GM19438 (cell line): ENCODE data around the gene TTC23.

Experiments
- ATAC-seq: cut with Tn5 transposase; IDR thresholded peaks from one replicate; pipeline ENCODE4 v1.9.1; 2021; ENCODE audit warnings: low read depth; ENCODE audit not compliant: unreplicated experiment

The TTC23 gene, protein sequence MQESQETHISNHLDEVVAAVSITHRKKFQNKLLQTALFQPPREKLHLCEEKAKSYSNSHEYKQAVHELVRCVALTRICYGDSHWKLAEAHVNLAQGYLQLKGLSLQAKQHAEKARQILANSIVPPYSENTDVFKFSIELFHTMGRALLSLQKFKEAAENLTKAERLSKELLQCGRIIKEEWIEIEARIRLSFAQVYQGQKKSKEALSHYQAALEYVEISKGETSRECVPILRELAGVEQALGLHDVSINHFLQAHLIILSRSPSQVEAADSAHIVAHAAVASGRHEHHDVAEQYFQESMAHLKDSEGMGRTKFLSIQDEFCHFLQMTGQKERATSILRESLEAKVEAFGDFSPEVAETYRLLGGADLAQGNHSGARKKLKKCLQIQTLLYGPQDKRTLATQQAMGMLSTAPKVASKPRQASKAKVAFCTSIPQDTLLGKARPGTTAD

DNA sequence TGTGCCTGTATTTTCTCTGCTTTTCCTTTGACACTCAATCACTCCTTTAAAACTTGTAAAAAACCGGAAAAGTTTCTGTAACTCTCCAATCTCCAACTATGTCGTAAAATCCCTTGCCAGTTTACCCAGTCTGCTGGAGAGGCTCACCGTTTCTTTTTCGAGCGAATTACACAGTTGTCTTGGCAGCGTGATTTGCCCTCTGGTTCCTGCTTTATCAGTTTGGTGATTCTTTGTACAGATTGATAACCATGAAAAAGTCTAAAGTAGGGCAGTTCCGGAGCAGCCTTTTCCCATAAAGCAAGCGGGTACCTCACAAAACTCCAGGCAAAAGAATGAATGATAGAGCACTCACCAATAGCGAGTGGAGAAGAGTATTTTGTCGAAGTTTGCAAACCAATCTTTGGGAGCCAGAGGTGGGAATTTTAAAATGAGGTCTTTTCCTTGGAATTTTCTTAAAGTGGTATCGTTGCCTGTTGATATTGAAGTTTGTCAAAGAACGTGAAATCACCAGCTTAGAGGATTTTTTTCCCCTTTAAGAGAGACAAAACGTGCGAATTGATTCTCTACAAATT, at the start of gene TTC23:
TSS of gene TTC23 (minus strand) at position 312 of the 572 bp plus-strand sequence. CDS start 20,869 bp downstream, outside the sequence.
- ATAC-seq: no peak

DNA sequence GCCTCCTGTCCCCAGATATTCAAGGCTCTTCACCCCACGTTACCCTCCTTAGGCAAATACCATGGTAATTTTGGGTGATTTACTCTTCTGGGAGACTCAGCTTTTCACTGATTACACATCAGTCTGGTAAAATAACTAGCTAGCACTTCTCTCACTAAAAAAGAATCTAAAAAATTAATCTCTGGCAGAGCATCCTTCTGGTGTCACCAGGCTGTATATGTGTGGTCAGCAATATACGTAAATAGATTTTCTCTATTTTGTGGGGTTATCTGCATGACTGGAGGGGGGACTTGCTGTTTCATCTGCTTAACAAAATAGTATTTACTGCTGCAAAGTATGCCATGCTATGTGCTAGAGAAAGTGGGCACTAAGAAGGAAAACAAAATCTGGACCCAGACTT, 47.0 kb upstream of the TTC23 start:
- ATAC-seq: no peak

DNA sequence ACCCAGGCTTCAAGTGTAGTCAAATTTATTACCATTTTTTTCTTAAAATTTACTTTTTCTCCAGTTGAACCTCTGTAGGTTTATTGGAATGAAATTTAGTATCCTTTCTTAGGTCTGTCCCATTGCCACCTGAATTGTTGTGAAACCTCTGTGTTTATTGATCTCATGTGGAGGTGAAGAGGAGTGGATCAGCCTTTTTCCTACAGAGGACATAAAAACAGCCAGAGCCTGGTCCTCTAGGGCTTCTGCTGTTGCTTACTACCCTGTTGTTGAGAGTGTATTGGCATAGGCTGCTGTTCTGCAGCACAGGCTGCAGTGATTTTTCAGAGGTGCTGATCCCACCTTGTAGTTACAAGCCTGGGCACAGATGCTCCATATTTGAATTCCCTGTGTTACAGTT, 46.5 kb upstream of the TTC23 start:
- ATAC-seq: no peak

GRCh38 chr15:99291643-99292042, 42.3 kb upstream of the TTC23 start:
- no peak for ATAC-seq

GRCh38 chr15:99283717-99284116, 34.3 kb upstream of the TTC23 start:
- ATAC-seq: no peak

- no peak for ATAC-seq
Observed at GRCh38 chr15:99282586-99282985, 33.2 kb upstream of the TTC23 start.

- ATAC-seq: no peak
Observed at GRCh38 chr15:99282121-99282520, 32.7 kb upstream of the TTC23 start.

DNA sequence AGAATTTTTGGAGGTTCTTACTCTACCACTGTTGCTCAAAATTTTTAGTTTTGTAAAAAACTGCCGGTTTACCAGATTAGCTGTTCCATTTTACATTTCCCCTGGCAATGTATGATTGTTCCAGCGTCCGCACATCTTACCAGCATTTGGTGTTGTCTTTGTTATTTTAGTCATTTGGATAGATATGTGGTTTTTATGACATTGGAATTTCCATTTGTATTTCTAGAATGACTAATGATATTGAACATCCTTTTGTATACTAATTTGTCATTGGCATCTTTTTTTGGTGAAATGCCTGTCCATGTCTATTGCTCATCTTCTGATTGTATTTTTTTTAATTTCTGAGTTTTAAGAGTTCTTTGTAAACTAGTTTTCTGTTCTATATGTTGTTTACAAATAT, 30.4 kb upstream of the TTC23 start:
- ATAC-seq: no peak

- no peak for ATAC-seq
Observed at GRCh38 chr15:99279290-99279689, 29.9 kb upstream of the TTC23 start.

DNA sequence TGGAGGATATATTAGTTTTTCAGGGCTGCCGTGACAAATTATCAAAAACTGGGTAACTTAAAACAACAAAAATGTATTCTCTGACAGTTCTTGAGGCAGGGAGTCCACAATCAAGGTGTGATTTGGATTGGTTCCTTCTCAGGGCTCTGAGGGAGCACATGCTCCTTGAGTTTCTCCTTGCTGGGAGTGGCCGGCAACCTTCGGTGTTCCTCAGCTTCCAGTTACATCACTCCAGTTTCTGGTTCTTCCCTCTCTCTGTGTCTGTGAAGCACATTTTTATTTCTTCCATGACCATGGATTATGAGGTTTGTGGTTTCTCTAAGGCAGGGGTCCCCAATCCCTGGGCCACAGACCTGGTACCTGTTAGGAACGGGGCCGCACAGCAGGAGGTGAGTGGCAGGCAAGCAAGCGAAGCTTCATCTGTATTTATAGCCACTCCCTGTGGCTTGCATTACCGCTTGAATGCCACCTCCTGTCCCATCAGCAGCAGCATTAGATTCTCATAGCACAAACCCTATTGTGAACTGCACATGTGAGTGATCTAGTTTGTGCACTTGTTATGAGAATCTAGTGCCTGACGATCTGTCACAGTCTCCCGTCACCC, 26.2 kb upstream of the TTC23 start:
- ATAC-seq: no peak

GRCh38 chr15:99275061-99275460, 25.7 kb upstream of the TTC23 start:
- ATAC-seq: no peak

DNA sequence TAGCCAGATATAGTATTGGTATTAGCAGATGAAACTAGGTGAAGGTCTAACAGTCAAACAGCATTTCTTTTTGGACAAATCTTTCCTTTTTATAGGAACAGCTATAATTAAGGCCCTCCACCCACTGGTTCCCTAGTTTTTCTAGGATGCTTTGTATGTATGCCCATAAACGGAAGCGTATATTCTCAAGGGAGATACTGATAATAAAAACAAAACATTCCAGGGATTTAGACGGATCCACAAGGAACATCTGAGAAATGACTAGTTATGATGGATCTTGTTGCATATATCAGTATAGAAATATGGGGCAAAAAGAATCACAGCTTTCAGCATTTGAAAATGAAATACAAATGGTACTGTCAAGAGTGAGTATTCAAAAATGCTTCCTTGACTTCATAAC, 24.4 kb upstream of the TTC23 start:
- no peak for ATAC-seq

DNA sequence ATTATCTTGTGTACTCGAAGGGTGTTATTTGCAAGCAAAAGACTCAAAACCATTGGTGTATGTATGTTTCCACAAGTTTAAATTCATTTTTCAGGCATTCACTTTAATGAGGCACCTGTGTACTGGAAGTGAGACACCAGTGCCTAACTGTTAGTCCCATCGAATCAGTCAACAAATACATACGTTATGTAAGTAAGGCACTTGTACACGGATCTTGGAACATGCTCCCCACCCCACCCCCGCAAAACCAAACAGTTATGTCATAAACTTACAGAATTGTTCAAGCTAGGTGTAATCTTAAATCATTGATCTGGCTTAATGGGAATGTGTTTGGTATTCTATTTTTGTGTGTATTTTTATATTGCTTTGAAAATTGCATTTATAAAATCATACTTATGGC, 19.1 kb upstream of the TTC23 start:
- ATAC-seq: no peak

DNA sequence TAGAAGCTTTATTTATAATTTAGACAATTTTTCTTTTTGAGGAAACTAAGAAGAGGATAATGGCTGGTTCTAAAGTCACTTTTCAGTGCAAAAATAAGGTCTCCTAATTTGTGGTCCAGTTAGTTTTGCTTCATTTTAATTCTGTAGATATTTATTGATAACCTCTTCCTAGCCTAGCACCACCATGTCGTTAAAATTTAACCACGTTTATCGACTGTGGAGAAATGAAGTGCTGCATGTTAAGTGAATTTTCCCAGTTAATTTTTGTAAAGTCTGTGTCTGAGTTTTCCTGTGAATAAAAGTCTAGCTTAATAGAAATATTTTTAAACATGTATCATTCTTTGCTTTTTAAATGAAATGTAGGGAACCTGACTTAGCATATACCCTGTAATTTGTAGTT, 18.6 kb upstream of the TTC23 start:
- no peak for ATAC-seq

DNA sequence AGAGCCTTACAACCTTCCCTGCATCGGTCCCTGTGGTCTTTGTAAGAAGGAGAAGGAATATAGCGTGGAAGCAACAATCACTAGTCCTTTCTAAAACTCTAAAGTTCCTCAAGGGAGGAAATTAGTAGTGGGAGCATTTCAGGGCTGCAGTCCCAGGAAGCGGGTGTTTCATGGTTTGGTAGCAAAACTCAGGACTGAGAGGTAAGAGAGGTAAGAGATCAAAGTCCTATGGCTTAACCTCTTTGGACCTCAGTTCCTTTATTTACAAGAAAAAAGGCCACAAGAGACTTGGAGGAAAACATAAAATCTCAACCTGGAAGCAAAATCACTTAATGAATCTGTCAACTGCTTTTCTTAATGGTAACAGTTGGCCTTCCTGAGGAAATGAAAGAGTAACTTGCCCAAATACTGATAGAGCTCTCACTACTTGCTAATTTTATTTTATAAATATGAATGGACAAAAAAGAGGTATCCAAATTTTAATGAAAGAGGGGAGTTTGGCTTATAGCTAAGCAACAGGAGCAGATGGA, 16.2 kb upstream of the TTC23 start:
- no peak for ATAC-seq

DNA sequence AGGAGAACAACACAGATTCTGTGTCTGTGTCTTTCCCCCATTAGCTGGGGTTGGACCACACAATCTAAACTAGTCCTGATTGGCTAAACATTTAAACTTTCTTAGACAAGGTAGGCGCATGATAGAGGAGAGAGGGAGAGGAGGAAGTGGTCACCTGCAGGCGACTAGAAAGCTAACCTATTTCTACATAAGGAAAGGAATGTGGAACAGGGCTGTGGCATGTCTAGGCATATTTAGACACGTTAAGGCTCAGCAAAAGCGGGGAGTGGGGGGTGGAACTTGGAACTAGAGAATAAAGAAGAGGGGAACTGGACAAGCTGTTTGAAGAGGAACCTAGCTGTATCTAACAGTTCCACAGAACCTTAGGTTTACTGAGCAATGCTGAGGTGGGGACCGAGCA, 14.7 kb upstream of the TTC23 start:
- ATAC-seq: no peak

GRCh38 chr15:99257107-99257750, 7.8 kb upstream of the TTC23 start:
- no peak for ATAC-seq

- no peak for ATAC-seq
Observed at GRCh38 chr15:99253381-99254090, 4.2 kb upstream of the TTC23 start.

GRCh38 chr15:99252326-99252725, 2.9 kb upstream of the TTC23 start:
- no peak for ATAC-seq
